Esophagus muscularis mucosa (tissue), 2 donors: ENCODE measurements around the gene RPS6KC1.
"Not testable (repeated sequence)": the region's sequence is repeated elsewhere in the genome, so short reads cannot be mapped to it uniquely, and the experiment has no call there.

Experiments
- POLR2A ChIP-seq: fragments of 450-650 bp; IDR thresholded peaks from one replicate; pipeline ENCODE4 v1.6.1; 2017; ENCODE audit warnings: antibody characterized with exemption, moderate library complexity, mild to moderate bottlenecking, low read depth
- POLR2AphosphoS5 ChIP-seq, 2 donors: sonication (generic); formaldehyde crosslinking; IDR thresholded peaks; one replicate each; pipeline ENCODE4 v1.6.1; 2017; ENCODE audit warnings: antibody characterized with exemption in 2 of 2

DNA sequence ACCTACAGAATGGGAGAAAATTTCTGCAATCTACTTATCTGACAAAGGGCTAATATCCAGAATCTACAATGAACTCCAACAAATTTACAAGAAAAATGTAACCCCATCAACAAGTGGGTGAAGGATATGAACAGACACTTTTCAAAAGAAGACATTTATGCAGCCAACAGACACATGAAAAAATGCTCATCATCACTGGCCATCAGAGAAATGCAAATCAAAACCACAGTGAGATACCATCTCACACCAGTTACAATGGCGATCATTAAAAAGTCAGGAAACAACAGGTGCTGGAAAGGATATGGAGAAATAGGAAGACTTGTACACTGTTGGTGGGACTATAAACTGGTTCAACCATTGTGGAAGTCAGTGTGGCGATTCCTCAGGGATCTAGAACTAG, 168.0 kb downstream of the RPS6KC1 start:
- TF ChIP-seq POLR2AphosphoS5 (IDR thresholded peaks at IDR 0.05); POLR2A: not testable (repeated sequence)
